ENCODE measurements around the gene FBXW7. TPM values are rescaled to one million over a fixed set of nuclear protein-coding genes. Genes with fewer than 3 reads are reported as not detected.

FBXW7 gene
- polyA plus RNA-seq, 1 of the 3 experiments (the other 2 are of a cell fraction) = 7.7 TPM

DNA sequence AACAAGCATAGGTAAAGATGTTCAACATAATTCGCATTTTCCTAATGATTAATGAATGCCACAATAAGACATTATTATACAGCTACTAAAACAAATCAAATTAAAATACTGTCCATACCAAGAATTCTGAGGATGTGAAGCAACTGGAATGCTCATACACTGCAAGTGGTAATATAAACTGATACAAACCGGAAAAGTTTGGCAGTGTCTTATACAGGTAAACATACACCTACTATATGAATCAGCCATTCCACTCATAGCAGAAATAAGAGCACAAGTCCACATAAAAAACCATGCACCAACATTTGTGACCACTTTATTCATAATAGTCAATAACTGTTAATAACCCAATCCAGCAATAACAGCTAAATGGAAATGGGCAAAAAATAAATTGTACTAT is 79.3 kb downstream of the FBXW7 start:
- H3K4me3 ChIP-seq (ENCODE audit: low read depth in 2 of 2, low read length in 1 of 2) = no peak overlapping the region
- TF ChIP-seq MEF2A (IDR thresholded peaks at IDR 0.05; ENCODE audit: borderline replicate concordance, low read depth) = no peak
- no peak for TF ChIP-seq RAD21 (IDR thresholded peaks at IDR 0.05; ENCODE audit: low read length)
- TF ChIP-seq EZH2phosphoT487 (IDR thresholded peaks at IDR 0.05; ENCODE audit: borderline replicate concordance, low read depth) = no peak
- TF ChIP-seq TAF1 (IDR thresholded peaks at IDR 0.05; ENCODE audit: borderline replicate concordance, low read depth, low read length) = no peak
- TF ChIP-seq, protein P1, sequence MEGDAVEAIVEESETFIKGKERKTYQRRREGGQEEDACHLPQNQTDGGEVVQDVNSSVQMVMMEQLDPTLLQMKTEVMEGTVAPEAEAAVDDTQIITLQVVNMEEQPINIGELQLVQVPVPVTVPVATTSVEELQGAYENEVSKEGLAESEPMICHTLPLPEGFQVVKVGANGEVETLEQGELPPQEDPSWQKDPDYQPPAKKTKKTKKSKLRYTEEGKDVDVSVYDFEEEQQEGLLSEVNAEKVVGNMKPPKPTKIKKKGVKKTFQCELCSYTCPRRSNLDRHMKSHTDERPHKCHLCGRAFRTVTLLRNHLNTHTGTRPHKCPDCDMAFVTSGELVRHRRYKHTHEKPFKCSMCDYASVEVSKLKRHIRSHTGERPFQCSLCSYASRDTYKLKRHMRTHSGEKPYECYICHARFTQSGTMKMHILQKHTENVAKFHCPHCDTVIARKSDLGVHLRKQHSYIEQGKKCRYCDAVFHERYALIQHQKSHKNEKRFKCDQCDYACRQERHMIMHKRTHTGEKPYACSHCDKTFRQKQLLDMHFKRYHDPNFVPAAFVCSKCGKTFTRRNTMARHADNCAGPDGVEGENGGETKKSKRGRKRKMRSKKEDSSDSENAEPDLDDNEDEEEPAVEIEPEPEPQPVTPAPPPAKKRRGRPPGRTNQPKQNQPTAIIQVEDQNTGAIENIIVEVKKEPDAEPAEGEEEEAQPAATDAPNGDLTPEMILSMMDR (IDR thresholded peaks at IDR 0.05) = no peak
- TF ChIP-seq, protein P2, sequence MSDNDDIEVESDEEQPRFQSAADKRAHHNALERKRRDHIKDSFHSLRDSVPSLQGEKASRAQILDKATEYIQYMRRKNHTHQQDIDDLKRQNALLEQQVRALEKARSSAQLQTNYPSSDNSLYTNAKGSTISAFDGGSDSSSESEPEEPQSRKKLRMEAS (IDR thresholded peaks at IDR 0.05; ENCODE audit: low read depth) = no peak
- TF ChIP-seq TEAD4 (IDR thresholded peaks at IDR 0.05; ENCODE audit: borderline replicate concordance, insufficient read depth) = no peak
- no peak for TF ChIP-seq RFX5 (IDR thresholded peaks at IDR 0.05; ENCODE audit: low read length)
- TF ChIP-seq EP300 (IDR thresholded peaks at IDR 0.05; ENCODE audit: borderline replicate concordance in 1 of 2, low read depth in 1 of 2, low read length in 1 of 2) = no peak
- no peak for TF ChIP-seq RCOR1 (IDR thresholded peaks at IDR 0.05; ENCODE audit: low read length)
- no peak for TF ChIP-seq MXI1 (IDR thresholded peaks at IDR 0.05; ENCODE audit: low read depth, low read length)
- no peak for TF ChIP-seq FOSL2 (IDR thresholded peaks at IDR 0.05; ENCODE audit: borderline replicate concordance, low read depth)
- no peak for TF ChIP-seq RXRA (IDR thresholded peaks at IDR 0.05; ENCODE audit: borderline replicate concordance, low read depth)
- TF ChIP-seq FOXM1 (IDR thresholded peaks at IDR 0.05; ENCODE audit: low read depth) = no peak
- TF ChIP-seq, protein P3, sequence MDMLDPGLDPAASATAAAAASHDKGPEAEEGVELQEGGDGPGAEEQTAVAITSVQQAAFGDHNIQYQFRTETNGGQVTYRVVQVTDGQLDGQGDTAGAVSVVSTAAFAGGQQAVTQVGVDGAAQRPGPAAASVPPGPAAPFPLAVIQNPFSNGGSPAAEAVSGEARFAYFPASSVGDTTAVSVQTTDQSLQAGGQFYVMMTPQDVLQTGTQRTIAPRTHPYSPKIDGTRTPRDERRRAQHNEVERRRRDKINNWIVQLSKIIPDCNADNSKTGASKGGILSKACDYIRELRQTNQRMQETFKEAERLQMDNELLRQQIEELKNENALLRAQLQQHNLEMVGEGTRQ (IDR thresholded peaks at IDR 0.05; ENCODE audit: borderline replicate concordance, low read depth, low read length) = no peak
- no peak for TF ChIP-seq TCF12 (IDR thresholded peaks at IDR 0.05)
- TF ChIP-seq JUND (IDR thresholded peaks at IDR 0.05) = no peak
- no peak for TF ChIP-seq GATA2 (CRISPR knock-in tag; IDR thresholded peaks at IDR 0.05)
- TF ChIP-seq, protein P4, sequence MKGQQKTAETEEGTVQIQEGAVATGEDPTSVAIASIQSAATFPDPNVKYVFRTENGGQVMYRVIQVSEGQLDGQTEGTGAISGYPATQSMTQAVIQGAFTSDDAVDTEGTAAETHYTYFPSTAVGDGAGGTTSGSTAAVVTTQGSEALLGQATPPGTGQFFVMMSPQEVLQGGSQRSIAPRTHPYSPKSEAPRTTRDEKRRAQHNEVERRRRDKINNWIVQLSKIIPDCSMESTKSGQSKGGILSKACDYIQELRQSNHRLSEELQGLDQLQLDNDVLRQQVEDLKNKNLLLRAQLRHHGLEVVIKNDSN (IDR thresholded peaks at IDR 0.05; ENCODE audit: borderline replicate concordance, low read depth) = no peak
- 79% methylated on average over 2 of the region's 2 CpGs for WGBS (ENCODE audit: low lambda C conversion rate)
- peaks cover 18% of the 10 kb centered on the region; the same call in 1 of the 2 replicates for H4K20me1 ChIP-seq (ENCODE audit: insufficient read depth)
- H2AFZ ChIP-seq (ENCODE audit: low read depth) = no peak overlapping the region
- H3K9me2 ChIP-seq = no peaks in the 10 kb centered on the region
- DNase-seq = no peak
- peaks cover 6% of the 10 kb centered on the region for H3F3A ChIP-seq (replicated peaks; ENCODE audit: insufficient read depth)
- no peak overlapping the region for H3K4me2 ChIP-seq
- no peaks in the 10 kb centered on the region for H3K27me3 ChIP-seq (ENCODE audit: insufficient read depth)
- peaks cover 0 to 3% of the 10 kb centered on the region in 2 experiments for H3K36me3 ChIP-seq (replicated peaks in 1 of 2; ENCODE audit: control insufficient read depth in 1 of 2, insufficient read depth in 2 of 2, low read length in 1 of 2)
- no peak overlapping the region for H3K27ac ChIP-seq (ENCODE audit: low read depth in 2 of 2, low read length in 1 of 2)
- ChIA-PET POLR2A (interaction anchor here (0.6 kb wide), 1 partner anchor 184 kb away, joined by 3 read pairs; no protein-coding TSS in a partner anchor), CTCF (interaction anchor here (0.6 to 3.7 kb wide), 6 partner anchors 21 to 185 kb away, joined by 3 to 25 read pairs (median 3); no protein-coding TSS in a partner anchor)
- peaks cover 71% of the 10 kb centered on the region for H3K79me2 ChIP-seq (ENCODE audit: insufficient read depth)
- no peaks in the 10 kb centered on the region; a peak in 1 of 4 replicates for H3K4me1 ChIP-seq (ENCODE audit: control insufficient read depth in 1 of 2, insufficient read depth in 2 of 2, low read depth in 1 of 2, low read length in 1 of 2)
- no peaks in the 10 kb centered on the region for H3K9me3 ChIP-seq
- H3K9ac ChIP-seq = no peak overlapping the region
